Brain microvascular endothelial cell (primary cell): ENCODE results near the gene LAMA5.

Experiments used
- DNase-seq: peaks from one replicate; pipeline ENCODE4 v3.0.0-alpha.2; 2020
- H3K27ac ChIP-seq: fragments of 250-450 bp; sonication (Bioruptor Pico); 2 replicates; pipeline ENCODE4 v1.5.1; 2020; ENCODE audit warnings: mild to moderate bottlenecking, moderate library complexity
- H3K27me3 ChIP-seq: fragments of 250-450 bp; sonication (Bioruptor Pico); replicated peaks from 2 replicates; pipeline ENCODE4 v1.5.1; 2020; ENCODE audit warnings: mild to moderate bottlenecking
- H3K36me3 ChIP-seq: fragments of 250-450 bp; sonication (Bioruptor Pico); replicated peaks from 2 replicates; pipeline ENCODE4 v1.5.1; 2020; ENCODE audit warnings: mild to moderate bottlenecking
- H3K4me3 ChIP-seq: 2 replicates; pipeline ENCODE4 v1.5.1; 2011; ENCODE audit warnings: low read depth, mild to moderate bottlenecking, control low read depth, low read length, moderate library complexity
- CTCF ChIP-seq: IDR thresholded peaks from 2 replicates; pipeline ENCODE4 v1.5.1; 2011; ENCODE audit warnings: low read depth, mild to moderate bottlenecking, moderate library complexity, low read length, control low read depth, inconsistent platforms; ENCODE audit errors: missing control alignments
- in situ Hi-C: cut with HindIII; loops from 2 replicates; pipeline ENCODE4 v1.10.0; 2017; ENCODE audit warnings: low sequenced_read_pairs, low pct_ligation_motif_present

The LAMA5 gene

GRCh38 chr20:62302341-62303061 is 64.6 kb downstream of the LAMA5 start, which contains the start of gene ADRM1:
Gene ADRM1 (plus strand): TSS chr20:62302997. CDS start chr20:62303569, 572 bp downstream.
- peak within 1 kb of the TSS; percentile 85 for H3K4me3 ChIP-seq
- H3K36me3 ChIP-seq = peaks cover 35% of the 10 kb centered on the region
- peak within 1 kb of the TSS; percentile 83 for H3K27ac ChIP-seq
- in situ Hi-C loops = no loop called here
- no peaks in the 10 kb centered on the region for H3K27me3 ChIP-seq
- peak; percentile 90 for DNase-seq
- TF ChIP-seq CTCF = peak; percentile 76

GRCh38 chr20:62301773-62302340 is 65.3 kb downstream of the LAMA5 start:
- Histone ChIP-seq H3K27me3 (no peaks in the 10 kb centered on the region), H3K27ac (peak overlapping the region; percentile 83), H3K36me3 (peaks cover 29% of the 10 kb centered on the region), H3K4me3 (peak overlapping the region; percentile 70)
- TF ChIP-seq CTCF = peak; percentile 95
- peak; percentile 89 for DNase-seq
- in situ Hi-C loops = no loop called here

GRCh38 chr20:62301111-62301668 is 65.9 kb downstream of the LAMA5 start:
- Histone ChIP-seq H3K27ac (no peak overlapping the region), H3K27me3 (no peaks in the 10 kb centered on the region), H3K4me3 (no peak overlapping the region), H3K36me3 (peaks cover 22% of the 10 kb centered on the region)
- TF ChIP-seq CTCF = no peak
- in situ Hi-C loops = no loop called here
- no peak for DNase-seq

- in situ Hi-C loops = no loop called here
- H3K27me3 ChIP-seq = no peaks in the 10 kb centered on the region
- no peak overlapping the region for H3K4me3 ChIP-seq
- peaks cover 23% of the 10 kb centered on the region for H3K36me3 ChIP-seq
- no peak overlapping the region for H3K27ac ChIP-seq
- no peak for DNase-seq
- no peak for TF ChIP-seq CTCF
These were observed 66.8 kb downstream of the LAMA5 start for GRCh38 chr20:62300319-62300718.

- in situ Hi-C loops = loop anchor here (25.0 kb wide), 1 partner anchor 88 kb away; the partner anchor contains the start of gene RPS21
- no peak for TF ChIP-seq CTCF
- DNase-seq = no peak
These were observed 67.4 kb downstream of the LAMA5 start for GRCh38 chr20:62299666-62300236.

More at GRCh38 chr20:62299666-62300236, 67.4 kb downstream of the LAMA5 start:
- no peak overlapping the region for H3K27ac ChIP-seq
- H3K27me3 ChIP-seq = no peaks in the 10 kb centered on the region
- no peak overlapping the region for H3K4me3 ChIP-seq
- H3K36me3 ChIP-seq = peaks cover 22% of the 10 kb centered on the region
